ENCODE measurements around the gene RCBTB1.

GRCh38 chr13:49502954-49503353 is 82.4 kb downstream of the RCBTB1 start:
- TF ChIP-seq E4F1 (IDR thresholded peaks at IDR 0.05; ENCODE audit: borderline replicate concordance, partially characterized antibody) = no peak
- TF ChIP-seq POLR2A (IDR thresholded peaks at IDR 0.05; ENCODE audit: low read depth, low read length) = no peak
- TF ChIP-seq CTCF (IDR thresholded peaks at IDR 0.05 in 2 of 3, conservative IDR thresholded peaks at IDR 0.05 in 1 of 3; ENCODE audit: control insufficient read depth in 2 of 3, extremely low read depth in 1 of 3, insufficient read depth in 1 of 3, low read depth in 3 of 3, low read length in 3 of 3) = no peak

Data from GM12878 (cell line).